Neural crest cell (in vitro differentiated cells): ENCODE measurements around the gene TSHZ1. TPM values are rescaled to one million over a fixed set of nuclear protein-coding genes. Genes with fewer than 3 reads are reported as not detected.

ENCODE experiments used
- DNase-seq: peaks from one replicate; pipeline ENCODE4 v3.0.0; 2021; ENCODE audit warnings: low read depth, mixed read lengths, low spot score
- H3K27ac Mint-ChIP-seq: one replicate; pipeline ENCODE4 v1.8.0; 2021; ENCODE audit warnings: mild to moderate bottlenecking, mixed read lengths; ENCODE audit not compliant: unreplicated experiment
- H3K27me3 Mint-ChIP-seq: 2 replicates; pipeline ENCODE4 v1.8.0; 2021; ENCODE audit warnings: low read depth, mild to moderate bottlenecking, mixed read lengths
- H3K36me3 Mint-ChIP-seq: 2 replicates; pipeline ENCODE4 v1.8.0; 2021; ENCODE audit warnings: low read depth, mild to moderate bottlenecking, mixed read lengths
- H3K4me1 Mint-ChIP-seq: 2 replicates; pipeline ENCODE4 v1.8.0; 2021; ENCODE audit warnings: mixed read lengths
- H3K4me3 Mint-ChIP-seq: one replicate; pipeline ENCODE4 v1.8.0; 2021; ENCODE audit warnings: mild to moderate bottlenecking, mixed read lengths
- H3K9me3 Mint-ChIP-seq: 2 replicates; pipeline ENCODE4 v1.8.0; 2021; ENCODE audit warnings: mixed read lengths
- CTCF ChIP-seq: fragments of 200-600 bp; sonication (generic); conservative IDR thresholded peaks from 2 replicates; pipeline ENCODE4 v1.5.0; 2021; ENCODE audit warnings: antibody characterized with exemption, mild to moderate bottlenecking
- total RNA-seq: library from RNA; stranded (reverse); gene quantifications from 2 replicates; pipeline ENCODE4 v1.2.1, GENCODE V29; 2021

TSHZ1 gene
- total RNA-seq, 1 donor from 2014 or later = 6.9 TPM

- Mint-ChIP-seq H3K4me3 (peak overlapping the region; percentile 91), H3K27me3 (peaks cover 78% of the 10 kb centered on the region), H3K4me1 (peaks cover 45% of the 10 kb centered on the region), H3K9me3 (no peaks in the 10 kb centered on the region), H3K27ac (no peak overlapping the region), H3K36me3 (peaks cover under 1% of the 10 kb centered on the region)
- DNase-seq = no peak
- no peak for TF ChIP-seq CTCF
Observed at GRCh38 chr18:75206452-75207309, 3.9 kb upstream of the TSHZ1 start.

GRCh38 chr18:75207310-75208154 lies 3.1 kb upstream of the TSHZ1 start:
- DNase-seq = no peak
- Mint-ChIP-seq H3K27me3 (peaks cover 75% of the 10 kb centered on the region), H3K27ac (no peak overlapping the region), H3K4me3 (peak overlapping the region; percentile 91), H3K36me3 (no peaks in the 10 kb centered on the region), H3K9me3 (no peaks in the 10 kb centered on the region), H3K4me1 (peaks cover 50% of the 10 kb centered on the region)
- TF ChIP-seq CTCF = no peak

GRCh38 chr18:75208155-75208835 lies 2.3 kb upstream of the TSHZ1 start:
- H3K27ac Mint-ChIP-seq = no peak overlapping the region
- peaks cover 75% of the 10 kb centered on the region for H3K27me3 Mint-ChIP-seq
- peak overlapping the region; percentile 91 for H3K4me3 Mint-ChIP-seq
- DNase-seq = peak; percentile 45
- H3K4me1 Mint-ChIP-seq = peaks cover 57% of the 10 kb centered on the region
- no peaks in the 10 kb centered on the region for H3K9me3 Mint-ChIP-seq
- no peaks in the 10 kb centered on the region for H3K36me3 Mint-ChIP-seq
- TF ChIP-seq CTCF = peak; percentile 18

GRCh38 chr18:75208836-75209128 lies 1.8 kb upstream of the TSHZ1 start:
- peak; percentile 31 for DNase-seq
- H3K9me3 Mint-ChIP-seq = no peaks in the 10 kb centered on the region
- no peaks in the 10 kb centered on the region for H3K36me3 Mint-ChIP-seq
- H3K27me3 Mint-ChIP-seq = peaks cover 70% of the 10 kb centered on the region
- TF ChIP-seq CTCF = no peak
- no peak overlapping the region for H3K4me3 Mint-ChIP-seq
- H3K4me1 Mint-ChIP-seq = peaks cover 60% of the 10 kb centered on the region
- H3K27ac Mint-ChIP-seq = no peak overlapping the region

- H3K27ac Mint-ChIP-seq = peak within 1 kb of the TSS; percentile 83
- no peaks in the 10 kb centered on the region for H3K9me3 Mint-ChIP-seq
- peaks cover 66% of the 10 kb centered on the region for H3K4me1 Mint-ChIP-seq
- H3K27me3 Mint-ChIP-seq = peaks cover 69% of the 10 kb centered on the region
- TF ChIP-seq CTCF = no peak
- DNase-seq = peak; percentile 63
- H3K36me3 Mint-ChIP-seq = no peaks in the 10 kb centered on the region
- peak within 1 kb of the TSS; percentile 99 for H3K4me3 Mint-ChIP-seq
Observed at GRCh38 chr18:75209129-75209950, 1.3 kb upstream of the TSHZ1 start, which contains the start of gene PTGR3. PTGR3 (minus strand) TSS chr18:75209139; CDS start chr18:75209058, 81 bp downstream.
